Psoas muscle (tissue), 8 donors: ENCODE results near the gene VAV3. TPM values are rescaled to one million over a fixed set of nuclear protein-coding genes. Genes with fewer than 3 reads are reported as not detected.

Experiments used
- ATAC-seq, 4 donors: fragments of 200-7000 bp; cut with Tn5 transposase; one replicate each; pipeline ENCODE4 v1.9.1; 2020; ENCODE audit warnings: moderate library complexity in 3 of 4, mild to moderate bottlenecking in 2 of 4
- DNase-seq, 2 donors: peaks; one replicate each; pipeline ENCODE4 v3.0.0-alpha.2; 2020
- H3K27ac ChIP-seq: fragments of 200-600 bp; one replicate; pipeline ENCODE4 v1.8.0; 2022
- H3K27me3 ChIP-seq, 3 donors: fragments of 200-600 bp in 1 of 3; one replicate each; pipeline versions ENCODE4 v1.6.1 to v1.8.0; 2013 to 2022; ENCODE audit warnings: low read length in 2 of 3, mild to moderate bottlenecking in 2 of 3, moderate library complexity in 1 of 3; ENCODE audit not compliant: insufficient read depth in 3 of 3
- H3K36me3 ChIP-seq, 2 donors: fragments of 200-600 bp in 1 of 2; one replicate each; pipeline versions ENCODE4 v1.6.1 to v1.8.0; 2013 to 2022; ENCODE audit warnings: low read depth in 1 of 2, mild to moderate bottlenecking in 1 of 2, moderate library complexity in 1 of 2; ENCODE audit not compliant: insufficient read depth in 1 of 2
- H3K4me1 ChIP-seq: fragments of 200-600 bp; one replicate; pipeline ENCODE4 v1.8.0; 2022
- H3K4me3 ChIP-seq: fragments of 200-600 bp; one replicate; pipeline ENCODE4 v1.8.0; 2022; ENCODE audit warnings: mild to moderate bottlenecking
- H3K9me3 ChIP-seq: fragments of 200-600 bp; one replicate; pipeline ENCODE4 v1.8.0; 2022
- CTCF ChIP-seq: fragments of 200-600 bp; IDR thresholded peaks from one replicate; pipeline ENCODE4 v1.8.0; 2022; ENCODE audit warnings: antibody characterized with exemption
- WGBS, 3 donors: extraction: QIAGEN DNeasy Blood & Tissue Kit; methylation state at CpG; one replicate each; pipeline versions ENCODE4 v1.1.6 to v1.1.7; 2013; 5-methylcytosine and 5-hydroxymethylcytosine counted together
- intact Hi-C, 2 donors: fragments of 100-400 bp; cut with DNase I; formaldehyde crosslinking; loops; one replicate each; pipeline versions ENCODE4 v1.11.0 to v1.14.2; 2022
- polyA plus RNA-seq, 3 donors: library from polyadenylated mRNA; stranded (reverse); fragments of 200-250 nt; gene quantifications; one replicate each; pipeline ENCODE4 v1.2.3, GENCODE V29; 2013
- total RNA-seq, 4 donors: library from RNA; stranded (reverse); fragmentation: NEBNext Ultra II Directional in 2 of 4; extraction: Animal tissue kit (Norgen Biotek cat#: 25700) in 2 of 4; gene quantifications; one replicate each; pipeline versions ENCODE4 v1.2.1 to v1.2.4, GENCODE V29; 2021 to 2023
- donor health status: healthy with polysubstance abuse.
- donor health status: DM: no; HTN: no; CAD: no; lungs with moderate emphysema.
- donor health status: Bipolar disorder and iron deficiency.
- donor health status: healthy.
- donor health status: DM: yes; HTN: yes; CAD: no.
- donor health status: DM: no; HTN: no; CAD: no.
- donor health status: DM: no; HTN: no; CAD: no.
- donor health status: DM: yes; HTN: yes; CAD: no.

VAV3 gene
- total and polyA plus RNA-seq, 7 donors = 0.28 to 1.7 (median 0.72) TPM

- Histone ChIP-seq H3K9me3 (no peaks in the 10 kb centered on the region), H3K4me1 (no peaks in the 10 kb centered on the region), H3K36me3 (no peaks in the 10 kb centered on the region), H3K4me3 (no peak overlapping the region), H3K27me3 (no peaks in the 10 kb centered on the region), H3K27ac (no peak overlapping the region)
- no peak for TF ChIP-seq CTCF
- DNase-seq = no peak
- intact Hi-C loops = no loop called here
- no peak for ATAC-seq
- WGBS, 3 donors = 19 to 21% (median 20%) methylated on average over 2 of the region's 2 CpGs
These were observed 147.0 kb downstream of the VAV3 start for GRCh38 chr1:107817935-107818334.

GRCh38 chr1:107817206-107817605 is 147.8 kb downstream of the VAV3 start:
- no peaks in the 10 kb centered on the region for H3K9me3 ChIP-seq
- no peak overlapping the region for H3K27ac ChIP-seq
- no peak for TF ChIP-seq CTCF
- intact Hi-C loops = no loop called here
- no peaks in the 10 kb centered on the region for H3K36me3 ChIP-seq
- H3K4me1 ChIP-seq = no peaks in the 10 kb centered on the region
- H3K4me3 ChIP-seq = no peak overlapping the region
- 88 to 96% (median 96%) methylated on average over 1 of the region's 1 CpG for WGBS, 3 donors
- no peak for DNase-seq
- no peaks in the 10 kb centered on the region for H3K27me3 ChIP-seq
- no peak for ATAC-seq

- no peak for DNase-seq
- no peak for ATAC-seq
- Histone ChIP-seq H3K36me3 (no peaks in the 10 kb centered on the region), H3K4me1 (no peaks in the 10 kb centered on the region), H3K9me3 (no peaks in the 10 kb centered on the region), H3K4me3 (no peak overlapping the region), H3K27me3 (no peaks in the 10 kb centered on the region), H3K27ac (no peak overlapping the region)
- no peak for TF ChIP-seq CTCF
- intact Hi-C loops = no loop called here
- WGBS, 3 donors = 95 to 97% (median 97%) methylated on average over 2 of the region's 2 CpGs
These were observed 154.6 kb downstream of the VAV3 start for GRCh38 chr1:107810291-107810951.

GRCh38 chr1:107807855-107808254 is 157.1 kb downstream of the VAV3 start:
- H3K36me3 ChIP-seq = no peaks in the 10 kb centered on the region
- 90 to 94% (median 94%) methylated on average over 3 of the region's 3 CpGs for WGBS, 3 donors
- no peak overlapping the region for H3K4me3 ChIP-seq
- intact Hi-C loops = no loop called here
- H3K27me3 ChIP-seq = no peaks in the 10 kb centered on the region
- ATAC-seq (no peak), DNase-seq (no peak)
- H3K9me3 ChIP-seq = no peaks in the 10 kb centered on the region
- no peak overlapping the region for H3K27ac ChIP-seq
- H3K4me1 ChIP-seq = no peaks in the 10 kb centered on the region
- TF ChIP-seq CTCF = no peak

- intact Hi-C loops = no loop called here
- no peak overlapping the region for H3K27ac ChIP-seq
- WGBS, 3 donors = 39 to 69% (median 57%) methylated on average over 1 of the region's 1 CpG
- DNase-seq (no peak), ATAC-seq (no peak)
- H3K36me3 ChIP-seq = no peaks in the 10 kb centered on the region
- H3K4me1 ChIP-seq = no peaks in the 10 kb centered on the region
- no peak overlapping the region for H3K4me3 ChIP-seq
- no peak for TF ChIP-seq CTCF
- no peaks in the 10 kb centered on the region for H3K9me3 ChIP-seq
- no peaks in the 10 kb centered on the region for H3K27me3 ChIP-seq
These were observed 157.6 kb downstream of the VAV3 start for GRCh38 chr1:107807405-107807804.
